ENCODE measurements around the gene TMEM60. TPM values are rescaled to one million over a fixed set of nuclear protein-coding genes. Genes with fewer than 3 reads are reported as not detected.
A peak's percentile ranks its signal among the peaks of the same experiment; 100 is the strongest.

TMEM60 gene
- total RNA-seq, 1 donor from 2014 or later: 17.2 TPM

GRCh38 chr7:77766801-77767605 lies 31.2 kb downstream of the TMEM60 start:
- H3K27ac Mint-ChIP-seq: peak overlapping the region; percentile 80
- no peak overlapping the region for H3K4me3 Mint-ChIP-seq
- H3K27me3 Mint-ChIP-seq (ENCODE audit: low read depth): no peaks in the 10 kb centered on the region
- TF ChIP-seq CTCF (IDR thresholded peaks at IDR 0.05; ENCODE audit: unreplicated experiment): no peak
- no peak for DNase-seq (ENCODE audit: low spot score in 2 of 2, unreplicated experiment in 2 of 2)
- H3K36me3 Mint-ChIP-seq: peaks cover 17% of the 10 kb centered on the region
- H3K4me1 Mint-ChIP-seq: peaks cover 10% of the 10 kb centered on the region
- H3K9me3 Mint-ChIP-seq: no peaks in the 10 kb centered on the region

GRCh38 chr7:77765906-77766800 lies 32.1 kb downstream of the TMEM60 start:
- Mint-ChIP-seq H3K36me3 (peaks cover 17% of the 10 kb centered on the region), H3K27ac (peak overlapping the region; percentile 80), H3K9me3 (no peaks in the 10 kb centered on the region), H3K4me3 (no peak overlapping the region), H3K4me1 (peaks cover 10% of the 10 kb centered on the region), H3K27me3 (ENCODE audit: low read depth) (no peaks in the 10 kb centered on the region)
- TF ChIP-seq CTCF (IDR thresholded peaks at IDR 0.05; ENCODE audit: unreplicated experiment): no peak
- DNase-seq (ENCODE audit: low spot score in 2 of 2, unreplicated experiment in 2 of 2): no peak

- peaks cover 14% of the 10 kb centered on the region for H3K36me3 Mint-ChIP-seq
- H3K27me3 Mint-ChIP-seq (ENCODE audit: low read depth): no peaks in the 10 kb centered on the region
- no peak for DNase-seq (ENCODE audit: low spot score in 2 of 2, unreplicated experiment in 2 of 2)
- TF ChIP-seq CTCF (IDR thresholded peaks at IDR 0.05; ENCODE audit: unreplicated experiment): no peak
- peaks cover 10% of the 10 kb centered on the region for H3K4me1 Mint-ChIP-seq
- H3K9me3 Mint-ChIP-seq: no peaks in the 10 kb centered on the region
- no peak overlapping the region for H3K4me3 Mint-ChIP-seq
- H3K27ac Mint-ChIP-seq: peak overlapping the region; percentile 72
Measured at GRCh38 chr7:77765481-77765880, 32.8 kb downstream of the TMEM60 start.

- no peak overlapping the region for H3K27ac Mint-ChIP-seq
- H3K4me1 Mint-ChIP-seq: peaks cover 11% of the 10 kb centered on the region
- H3K36me3 Mint-ChIP-seq: peaks cover 4% of the 10 kb centered on the region
- no peak overlapping the region for H3K4me3 Mint-ChIP-seq
- no peaks in the 10 kb centered on the region for H3K9me3 Mint-ChIP-seq
- H3K27me3 Mint-ChIP-seq (ENCODE audit: low read depth): no peaks in the 10 kb centered on the region
- DNase-seq (ENCODE audit: low spot score in 2 of 2, unreplicated experiment in 2 of 2): no peak
- TF ChIP-seq CTCF (IDR thresholded peaks at IDR 0.05; ENCODE audit: unreplicated experiment): no peak
Measured at GRCh38 chr7:77760809-77761453, 37.3 kb downstream of the TMEM60 start.

GRCh38 chr7:77759294-77759889 lies 38.8 kb downstream of the TMEM60 start:
- no peak overlapping the region for H3K4me3 Mint-ChIP-seq
- H3K27me3 Mint-ChIP-seq (ENCODE audit: low read depth): no peaks in the 10 kb centered on the region
- peak in 1 of 2 experiments; percentile 62 for DNase-seq (ENCODE audit: low spot score in 2 of 2, unreplicated experiment in 2 of 2)
- peaks cover 1% of the 10 kb centered on the region for H3K36me3 Mint-ChIP-seq
- no peak overlapping the region for H3K27ac Mint-ChIP-seq
- peaks cover 2% of the 10 kb centered on the region for H3K4me1 Mint-ChIP-seq
- H3K9me3 Mint-ChIP-seq: no peaks in the 10 kb centered on the region
- TF ChIP-seq CTCF (IDR thresholded peaks at IDR 0.05; ENCODE audit: unreplicated experiment): peak; percentile 89

All from mesothelial cell of epicardium (in vitro differentiated cells).